SK-N-SH treated with all-trans-retinoic acid at 6 μM for 48 hours (cell line): Measurements from ENCODE around the gene RAD54L2.
"Not testable (repeated sequence)": the region's sequence is repeated elsewhere in the genome, so short reads cannot be mapped to it uniquely, and the experiment has no call there.

ENCODE experiments used
- ATAC-seq: fragments of 200-7000 bp; cut with Tn5 transposase; 3 replicates; pipeline ENCODE4 v1.9.1; 2020; ENCODE audit warnings: mild to moderate bottlenecking, moderate library complexity
- ARNTL ChIP-seq: fragments of 450-650 bp; formaldehyde crosslinking; IDR thresholded peaks from 2 replicates; pipeline ENCODE4 v1.5.0; 2020; ENCODE audit warnings: low read depth, mild to moderate bottlenecking, moderate library complexity, borderline replicate concordance
- CSDC2 ChIP-seq: fragments of 250-450 bp; sonication (Bioruptor Pico); IDR thresholded peaks from 2 replicates; pipeline ENCODE4 v1.5.0; 2020; ENCODE audit warnings: mild to moderate bottlenecking, moderate library complexity
- ESRRG ChIP-seq: fragments of 250-450 bp; sonication (Bioruptor Pico); IDR thresholded peaks from 2 replicates; pipeline ENCODE4 v1.6.1; 2021; ENCODE audit warnings: mild to moderate bottlenecking
- GLIS3 ChIP-seq: fragments of 250-450 bp; sonication (Bioruptor Pico); IDR thresholded peaks from 2 replicates; pipeline ENCODE4 v1.5.0; 2020; ENCODE audit warnings: mild to moderate bottlenecking, moderate library complexity
- ISL1 ChIP-seq: fragments of 250-450 bp; sonication (Bioruptor Pico); IDR thresholded peaks from 2 replicates; pipeline ENCODE4 v2.1.2; 2022; ENCODE audit warnings: mild to moderate bottlenecking, moderate library complexity
- OSR1 ChIP-seq: fragments of 250-450 bp; sonication (Bioruptor Pico); IDR thresholded peaks from 2 replicates; pipeline ENCODE4 v1.8.0; 2022; ENCODE audit warnings: moderate library complexity, mild to moderate bottlenecking, inconsistent platforms
- PPARA ChIP-seq: fragments of 250-450 bp; sonication (Bioruptor Pico); IDR thresholded peaks from 2 replicates; pipeline ENCODE4 v1.5.0; 2020; ENCODE audit warnings: mild to moderate bottlenecking, borderline replicate concordance
- RARB ChIP-seq: fragments of 250-450 bp; sonication (Bioruptor Pico); IDR thresholded peaks from 2 replicates; pipeline ENCODE4 v1.8.0; 2021; ENCODE audit warnings: mild to moderate bottlenecking, moderate library complexity
- SNAI2 ChIP-seq: fragments of 250-450 bp; sonication (Bioruptor Pico); IDR thresholded peaks from 2 replicates; pipeline ENCODE4 v1.5.0; 2020; ENCODE audit warnings: mild to moderate bottlenecking, moderate library complexity
- TCF4 ChIP-seq: fragments of 250-450 bp; sonication (Bioruptor Pico); IDR thresholded peaks from 2 replicates; pipeline ENCODE4 v1.8.0; 2021; ENCODE audit warnings: mild to moderate bottlenecking, moderate library complexity, borderline replicate concordance
- TOX ChIP-seq: fragments of 250-450 bp; sonication (Bioruptor Pico); IDR thresholded peaks from 2 replicates; pipeline ENCODE4 v1.8.0; 2021; ENCODE audit warnings: mild to moderate bottlenecking, moderate library complexity, borderline replicate concordance
- ZC3H10 ChIP-seq: fragments of 250-450 bp; sonication (Bioruptor Pico); IDR thresholded peaks from 2 replicates; pipeline ENCODE4 v1.5.1; 2021; ENCODE audit warnings: mild to moderate bottlenecking, moderate library complexity
- ZFP3 ChIP-seq: fragments of 250-450 bp; sonication (Bioruptor Pico); IDR thresholded peaks from 2 replicates; pipeline ENCODE4 v1.5.0; 2020; ENCODE audit warnings: mild to moderate bottlenecking, moderate library complexity
- ZNF565 ChIP-seq: fragments of 450-650 bp; formaldehyde crosslinking; conservative IDR thresholded peaks from 2 replicates; pipeline ENCODE4 v1.5.0; 2020; ENCODE audit warnings: low read depth, mild to moderate bottlenecking, moderate library complexity
- ZNF70 ChIP-seq: fragments of 450-650 bp; formaldehyde crosslinking; IDR thresholded peaks from 2 replicates; pipeline ENCODE4 v1.5.0; 2020; ENCODE audit warnings: mild to moderate bottlenecking, moderate library complexity
- ZNF8 ChIP-seq: fragments of 450-650 bp; formaldehyde crosslinking; IDR thresholded peaks from 2 replicates; pipeline ENCODE4 v1.5.0; 2020; ENCODE audit warnings: mild to moderate bottlenecking, moderate library complexity
- TF ChIP-seq, protein P1 (sequence below): fragments of 250-450 bp; sonication (Bioruptor Pico); IDR thresholded peaks from 2 replicates; pipeline ENCODE4 v1.8.0; 2020; ENCODE audit warnings: mild to moderate bottlenecking, moderate library complexity, borderline replicate concordance
- TF ChIP-seq, protein P2 (sequence below): fragments of 250-450 bp; sonication (Bioruptor Pico); IDR thresholded peaks from 2 replicates; pipeline ENCODE4 v1.8.0; 2021; ENCODE audit warnings: low read depth, mild to moderate bottlenecking, moderate library complexity, borderline replicate concordance
- TF ChIP-seq, protein P3 (sequence below): fragments of 250-450 bp; sonication (Bioruptor Pico); IDR thresholded peaks from 2 replicates; pipeline ENCODE4 v1.5.1; 2021; ENCODE audit warnings: mild to moderate bottlenecking, moderate library complexity
- TF ChIP-seq, protein P4 (sequence below): fragments of 250-450 bp; sonication (Bioruptor Pico); IDR thresholded peaks from 2 replicates; pipeline ENCODE4 v1.5.0; 2020; ENCODE audit warnings: mild to moderate bottlenecking, moderate library complexity
- TF ChIP-seq, protein P5 (sequence below): fragments of 250-450 bp; sonication (Bioruptor Pico); IDR thresholded peaks from 2 replicates; pipeline ENCODE4 v1.5.1; 2020; ENCODE audit warnings: low read depth, mild to moderate bottlenecking, moderate library complexity

The RAD54L2 gene

DNA sequence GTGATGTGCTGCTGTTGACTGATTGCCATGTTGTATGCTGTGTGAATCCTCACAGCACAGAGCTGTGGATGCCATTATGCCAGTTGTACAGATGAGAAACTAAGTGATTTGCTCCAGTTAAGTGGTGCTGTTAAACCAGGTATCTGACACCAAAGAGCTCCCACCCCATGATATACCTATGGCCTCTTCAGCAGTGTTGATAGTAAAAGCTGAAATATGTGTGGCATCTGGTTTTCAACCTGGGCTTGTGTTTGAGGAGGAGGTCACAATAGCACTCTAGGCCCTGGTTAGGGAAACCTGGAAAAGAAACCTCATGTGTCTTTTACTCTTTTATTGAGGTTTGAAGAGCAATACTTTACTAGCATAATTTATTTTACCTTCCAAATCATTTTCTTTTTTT, 21.4 kb downstream of the RAD54L2 start:
- TF ChIP-seq ESRRG (no peak), ZNF70 (CRISPR knock-in tag) (no peak), PPARA (CRISPR knock-in tag) (no peak), ISL1 (CRISPR knock-in tag) (no peak), ZFP3 (no peak), ZNF565 (CRISPR knock-in tag) (no peak), RARB (no peak), OSR1 (CRISPR knock-in tag) (no peak), ZC3H10 (CRISPR knock-in tag) (no peak), TOX (CRISPR knock-in tag) (no peak), TCF4 (CRISPR knock-in tag) (no peak), SNAI2 (CRISPR knock-in tag) (no peak), ZNF8 (no peak), ARNTL (no peak), GLIS3 (CRISPR knock-in tag) (no peak)
- TF ChIP-seq, protein P1, sequence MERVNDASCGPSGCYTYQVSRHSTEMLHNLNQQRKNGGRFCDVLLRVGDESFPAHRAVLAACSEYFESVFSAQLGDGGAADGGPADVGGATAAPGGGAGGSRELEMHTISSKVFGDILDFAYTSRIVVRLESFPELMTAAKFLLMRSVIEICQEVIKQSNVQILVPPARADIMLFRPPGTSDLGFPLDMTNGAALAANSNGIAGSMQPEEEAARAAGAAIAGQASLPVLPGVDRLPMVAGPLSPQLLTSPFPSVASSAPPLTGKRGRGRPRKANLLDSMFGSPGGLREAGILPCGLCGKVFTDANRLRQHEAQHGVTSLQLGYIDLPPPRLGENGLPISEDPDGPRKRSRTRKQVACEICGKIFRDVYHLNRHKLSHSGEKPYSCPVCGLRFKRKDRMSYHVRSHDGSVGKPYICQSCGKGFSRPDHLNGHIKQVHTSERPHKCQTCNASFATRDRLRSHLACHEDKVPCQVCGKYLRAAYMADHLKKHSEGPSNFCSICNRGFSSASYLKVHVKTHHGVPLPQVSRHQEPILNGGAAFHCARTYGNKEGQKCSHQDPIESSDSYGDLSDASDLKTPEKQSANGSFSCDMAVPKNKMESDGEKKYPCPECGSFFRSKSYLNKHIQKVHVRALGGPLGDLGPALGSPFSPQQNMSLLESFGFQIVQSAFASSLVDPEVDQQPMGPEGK, result no peak
- TF ChIP-seq, protein P2, sequence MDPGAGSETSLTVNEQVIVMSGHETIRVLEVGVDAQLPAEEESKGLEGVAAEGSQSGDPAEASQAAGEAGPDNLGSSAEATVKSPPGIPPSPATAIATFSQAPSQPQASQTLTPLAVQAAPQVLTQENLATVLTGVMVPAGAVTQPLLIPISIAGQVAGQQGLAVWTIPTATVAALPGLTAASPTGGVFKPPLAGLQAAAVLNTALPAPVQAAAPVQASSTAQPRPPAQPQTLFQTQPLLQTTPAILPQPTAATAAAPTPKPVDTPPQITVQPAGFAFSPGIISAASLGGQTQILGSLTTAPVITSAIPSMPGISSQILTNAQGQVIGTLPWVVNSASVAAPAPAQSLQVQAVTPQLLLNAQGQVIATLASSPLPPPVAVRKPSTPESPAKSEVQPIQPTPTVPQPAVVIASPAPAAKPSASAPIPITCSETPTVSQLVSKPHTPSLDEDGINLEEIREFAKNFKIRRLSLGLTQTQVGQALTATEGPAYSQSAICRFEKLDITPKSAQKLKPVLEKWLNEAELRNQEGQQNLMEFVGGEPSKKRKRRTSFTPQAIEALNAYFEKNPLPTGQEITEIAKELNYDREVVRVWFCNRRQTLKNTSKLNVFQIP (CRISPR knock-in tag), result no peak
- TF ChIP-seq, protein P3, sequence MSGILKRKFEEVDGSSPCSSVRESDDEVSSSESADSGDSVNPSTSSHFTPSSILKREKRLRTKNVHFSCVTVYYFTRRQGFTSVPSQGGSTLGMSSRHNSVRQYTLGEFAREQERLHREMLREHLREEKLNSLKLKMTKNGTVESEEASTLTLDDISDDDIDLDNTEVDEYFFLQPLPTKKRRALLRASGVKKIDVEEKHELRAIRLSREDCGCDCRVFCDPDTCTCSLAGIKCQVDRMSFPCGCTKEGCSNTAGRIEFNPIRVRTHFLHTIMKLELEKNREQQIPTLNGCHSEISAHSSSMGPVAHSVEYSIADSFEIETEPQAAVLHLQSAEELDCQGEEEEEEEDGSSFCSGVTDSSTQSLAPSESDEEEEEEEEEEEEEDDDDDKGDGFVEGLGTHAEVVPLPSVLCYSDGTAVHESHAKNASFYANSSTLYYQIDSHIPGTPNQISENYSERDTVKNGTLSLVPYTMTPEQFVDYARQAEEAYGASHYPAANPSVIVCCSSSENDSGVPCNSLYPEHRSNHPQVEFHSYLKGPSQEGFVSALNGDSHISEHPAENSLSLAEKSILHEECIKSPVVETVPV (CRISPR knock-in tag), result no peak
- TF ChIP-seq, protein P4, sequence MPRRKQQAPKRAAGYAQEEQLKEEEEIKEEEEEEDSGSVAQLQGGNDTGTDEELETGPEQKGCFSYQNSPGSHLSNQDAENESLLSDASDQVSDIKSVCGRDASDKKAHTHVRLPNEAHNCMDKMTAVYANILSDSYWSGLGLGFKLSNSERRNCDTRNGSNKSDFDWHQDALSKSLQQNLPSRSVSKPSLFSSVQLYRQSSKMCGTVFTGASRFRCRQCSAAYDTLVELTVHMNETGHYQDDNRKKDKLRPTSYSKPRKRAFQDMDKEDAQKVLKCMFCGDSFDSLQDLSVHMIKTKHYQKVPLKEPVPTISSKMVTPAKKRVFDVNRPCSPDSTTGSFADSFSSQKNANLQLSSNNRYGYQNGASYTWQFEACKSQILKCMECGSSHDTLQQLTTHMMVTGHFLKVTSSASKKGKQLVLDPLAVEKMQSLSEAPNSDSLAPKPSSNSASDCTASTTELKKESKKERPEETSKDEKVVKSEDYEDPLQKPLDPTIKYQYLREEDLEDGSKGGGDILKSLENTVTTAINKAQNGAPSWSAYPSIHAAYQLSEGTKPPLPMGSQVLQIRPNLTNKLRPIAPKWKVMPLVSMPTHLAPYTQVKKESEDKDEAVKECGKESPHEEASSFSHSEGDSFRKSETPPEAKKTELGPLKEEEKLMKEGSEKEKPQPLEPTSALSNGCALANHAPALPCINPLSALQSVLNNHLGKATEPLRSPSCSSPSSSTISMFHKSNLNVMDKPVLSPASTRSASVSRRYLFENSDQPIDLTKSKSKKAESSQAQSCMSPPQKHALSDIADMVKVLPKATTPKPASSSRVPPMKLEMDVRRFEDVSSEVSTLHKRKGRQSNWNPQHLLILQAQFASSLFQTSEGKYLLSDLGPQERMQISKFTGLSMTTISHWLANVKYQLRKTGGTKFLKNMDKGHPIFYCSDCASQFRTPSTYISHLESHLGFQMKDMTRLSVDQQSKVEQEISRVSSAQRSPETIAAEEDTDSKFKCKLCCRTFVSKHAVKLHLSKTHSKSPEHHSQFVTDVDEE (CRISPR knock-in tag), result no peak
- TF ChIP-seq, protein P5, sequence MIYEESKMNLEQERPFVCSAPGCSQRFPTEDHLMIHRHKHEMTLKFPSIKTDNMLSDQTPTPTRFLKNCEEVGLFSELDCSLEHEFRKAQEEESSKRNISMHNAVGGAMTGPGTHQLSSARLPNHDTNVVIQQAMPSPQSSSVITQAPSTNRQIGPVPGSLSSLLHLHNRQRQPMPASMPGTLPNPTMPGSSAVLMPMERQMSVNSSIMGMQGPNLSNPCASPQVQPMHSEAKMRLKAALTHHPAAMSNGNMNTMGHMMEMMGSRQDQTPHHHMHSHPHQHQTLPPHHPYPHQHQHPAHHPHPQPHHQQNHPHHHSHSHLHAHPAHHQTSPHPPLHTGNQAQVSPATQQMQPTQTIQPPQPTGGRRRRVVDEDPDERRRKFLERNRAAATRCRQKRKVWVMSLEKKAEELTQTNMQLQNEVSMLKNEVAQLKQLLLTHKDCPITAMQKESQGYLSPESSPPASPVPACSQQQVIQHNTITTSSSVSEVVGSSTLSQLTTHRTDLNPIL (CRISPR knock-in tag), result no peak
- ATAC-seq, result no peak; the same call in 2 of the 3 replicates

DNA sequence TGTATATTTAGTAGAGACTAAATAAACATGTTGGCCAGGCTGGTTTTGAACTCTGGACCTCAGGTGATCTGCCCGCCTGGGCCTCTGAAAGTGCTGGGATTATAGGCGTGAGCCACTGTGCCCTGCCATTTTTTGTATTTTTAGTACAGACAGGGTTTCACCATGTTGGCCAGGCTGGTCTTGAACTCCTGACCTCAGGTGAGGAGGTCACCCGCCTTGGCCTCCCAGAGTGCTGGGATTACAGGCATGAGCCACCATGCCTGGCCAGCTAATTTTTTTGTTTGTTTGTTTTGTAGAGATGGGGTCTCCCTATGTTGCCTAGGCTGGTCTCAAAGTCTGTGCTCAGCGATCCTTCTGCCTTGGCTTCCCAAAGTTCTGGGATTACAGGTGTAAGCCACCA, 23.9 kb downstream of the RAD54L2 start:
- ATAC-seq, result not testable (repeated sequence)

DNA sequence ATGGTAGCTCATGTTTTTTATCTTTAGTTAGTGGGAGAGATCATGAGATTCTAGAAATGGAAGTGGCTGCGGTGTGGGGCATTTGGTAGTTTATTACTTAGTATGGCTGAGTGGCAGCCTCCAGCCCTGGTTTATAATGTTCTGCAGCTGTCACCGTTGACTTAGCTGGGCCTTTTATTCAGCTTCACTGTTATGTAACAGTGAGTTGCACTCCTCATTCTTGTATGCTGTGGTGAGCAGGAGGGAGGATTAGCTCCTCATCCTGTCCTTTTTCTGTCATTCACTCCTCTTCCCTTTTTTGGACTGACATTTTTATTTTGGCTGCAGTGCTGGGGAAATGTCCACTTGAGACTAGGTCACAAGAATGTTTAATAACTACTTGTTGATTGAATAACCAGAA, 29.5 kb downstream of the RAD54L2 start:
- TF ChIP-seq CSDC2 (CRISPR knock-in tag), result no peak
- TF ChIP-seq, protein P2 (CRISPR knock-in tag), result no peak

More for the DNA sequence above, 29.5 kb downstream of the RAD54L2 start:
- peak; percentile 44; the same call in 1 of the 3 replicates for ATAC-seq
